Nephron progenitor cell (in vitro differentiated cells): ENCODE measurements around the gene LRCH3.

ENCODE experiments used
- DNase-seq: peaks from one replicate; pipeline ENCODE4 v3.0.0; 2021
- H3K27ac Mint-ChIP-seq: 2 replicates; pipeline ENCODE4 v1.8.0; 2021; ENCODE audit warnings: mild to moderate bottlenecking, moderate library complexity, mixed read lengths
- H3K27me3 Mint-ChIP-seq: 2 replicates; pipeline ENCODE4 v1.8.0; 2021; ENCODE audit warnings: mild to moderate bottlenecking, low read depth, mixed read lengths; ENCODE audit not compliant: poor library complexity
- H3K36me3 Mint-ChIP-seq: 2 replicates; pipeline ENCODE4 v1.8.0; 2021; ENCODE audit warnings: low read depth, mixed read lengths
- H3K4me1 Mint-ChIP-seq: 2 replicates; pipeline ENCODE4 v1.8.0; 2021; ENCODE audit warnings: mixed read lengths
- H3K4me3 Mint-ChIP-seq: 2 replicates; pipeline ENCODE4 v1.8.0; 2021; ENCODE audit warnings: mild to moderate bottlenecking, moderate library complexity, mixed read lengths
- H3K9me3 Mint-ChIP-seq: 2 replicates; pipeline ENCODE4 v1.8.0; 2021; ENCODE audit warnings: mild to moderate bottlenecking, moderate library complexity, mixed read lengths
- CTCF ChIP-seq: fragments of 200-600 bp; sonication (generic); IDR thresholded peaks from 2 replicates; pipeline ENCODE4 v1.5.0; 2021; ENCODE audit warnings: antibody characterized with exemption

The LRCH3 gene

GRCh38 chr3:197830967-197831313 lies 39.9 kb downstream of the LRCH3 start:
- Mint-ChIP-seq H3K4me1 (no peaks in the 10 kb centered on the region), H3K4me3 (no peak overlapping the region), H3K27me3 (no peaks in the 10 kb centered on the region), H3K27ac (peak overlapping the region; percentile 29), H3K9me3 (no peaks in the 10 kb centered on the region), H3K36me3 (peaks cover 65% of the 10 kb centered on the region)
- TF ChIP-seq CTCF = no peak
- DNase-seq = no peak

- no peaks in the 10 kb centered on the region for H3K4me1 Mint-ChIP-seq
- H3K27ac Mint-ChIP-seq = peak overlapping the region; percentile 43
- H3K27me3 Mint-ChIP-seq = no peaks in the 10 kb centered on the region
- peaks cover 60% of the 10 kb centered on the region for H3K36me3 Mint-ChIP-seq
- no peak for TF ChIP-seq CTCF
- H3K9me3 Mint-ChIP-seq = no peaks in the 10 kb centered on the region
- H3K4me3 Mint-ChIP-seq = no peak overlapping the region
- no peak for DNase-seq
These were observed 43.1 kb downstream of the LRCH3 start for GRCh38 chr3:197833930-197834715.

GRCh38 chr3:197835509-197835908 lies 44.5 kb downstream of the LRCH3 start:
- no peaks in the 10 kb centered on the region for H3K9me3 Mint-ChIP-seq
- peak overlapping the region; percentile 93 for H3K27ac Mint-ChIP-seq
- no peak overlapping the region for H3K4me3 Mint-ChIP-seq
- H3K36me3 Mint-ChIP-seq = peaks cover 59% of the 10 kb centered on the region
- no peaks in the 10 kb centered on the region for H3K4me1 Mint-ChIP-seq
- no peak for TF ChIP-seq CTCF
- no peak for DNase-seq
- no peaks in the 10 kb centered on the region for H3K27me3 Mint-ChIP-seq

GRCh38 chr3:197836244-197836643 lies 45.2 kb downstream of the LRCH3 start:
- no peaks in the 10 kb centered on the region for H3K9me3 Mint-ChIP-seq
- no peak overlapping the region for H3K27ac Mint-ChIP-seq
- H3K36me3 Mint-ChIP-seq = peaks cover 60% of the 10 kb centered on the region
- H3K4me3 Mint-ChIP-seq = no peak overlapping the region
- DNase-seq = no peak
- no peaks in the 10 kb centered on the region for H3K27me3 Mint-ChIP-seq
- TF ChIP-seq CTCF = no peak
- peaks cover 2% of the 10 kb centered on the region for H3K4me1 Mint-ChIP-seq

GRCh38 chr3:197837282-197837681 lies 46.2 kb downstream of the LRCH3 start:
- no peak for TF ChIP-seq CTCF
- peaks cover 65% of the 10 kb centered on the region for H3K36me3 Mint-ChIP-seq
- no peak for DNase-seq
- H3K27me3 Mint-ChIP-seq = no peaks in the 10 kb centered on the region
- peaks cover 10% of the 10 kb centered on the region for H3K4me1 Mint-ChIP-seq
- no peaks in the 10 kb centered on the region for H3K9me3 Mint-ChIP-seq
- no peak overlapping the region for H3K4me3 Mint-ChIP-seq
- H3K27ac Mint-ChIP-seq = no peak overlapping the region

GRCh38 chr3:197841789-197842188 lies 50.7 kb downstream of the LRCH3 start:
- no peaks in the 10 kb centered on the region for H3K9me3 Mint-ChIP-seq
- peaks cover 14% of the 10 kb centered on the region for H3K4me1 Mint-ChIP-seq
- no peak for TF ChIP-seq CTCF
- H3K4me3 Mint-ChIP-seq = no peak overlapping the region
- DNase-seq = no peak
- H3K27me3 Mint-ChIP-seq = no peaks in the 10 kb centered on the region
- peak overlapping the region; percentile 8 for H3K27ac Mint-ChIP-seq
- H3K36me3 Mint-ChIP-seq = peaks cover 76% of the 10 kb centered on the region
